ENCODE data around the gene KRT75.

- TF ChIP-seq, protein P1, sequence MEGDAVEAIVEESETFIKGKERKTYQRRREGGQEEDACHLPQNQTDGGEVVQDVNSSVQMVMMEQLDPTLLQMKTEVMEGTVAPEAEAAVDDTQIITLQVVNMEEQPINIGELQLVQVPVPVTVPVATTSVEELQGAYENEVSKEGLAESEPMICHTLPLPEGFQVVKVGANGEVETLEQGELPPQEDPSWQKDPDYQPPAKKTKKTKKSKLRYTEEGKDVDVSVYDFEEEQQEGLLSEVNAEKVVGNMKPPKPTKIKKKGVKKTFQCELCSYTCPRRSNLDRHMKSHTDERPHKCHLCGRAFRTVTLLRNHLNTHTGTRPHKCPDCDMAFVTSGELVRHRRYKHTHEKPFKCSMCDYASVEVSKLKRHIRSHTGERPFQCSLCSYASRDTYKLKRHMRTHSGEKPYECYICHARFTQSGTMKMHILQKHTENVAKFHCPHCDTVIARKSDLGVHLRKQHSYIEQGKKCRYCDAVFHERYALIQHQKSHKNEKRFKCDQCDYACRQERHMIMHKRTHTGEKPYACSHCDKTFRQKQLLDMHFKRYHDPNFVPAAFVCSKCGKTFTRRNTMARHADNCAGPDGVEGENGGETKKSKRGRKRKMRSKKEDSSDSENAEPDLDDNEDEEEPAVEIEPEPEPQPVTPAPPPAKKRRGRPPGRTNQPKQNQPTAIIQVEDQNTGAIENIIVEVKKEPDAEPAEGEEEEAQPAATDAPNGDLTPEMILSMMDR (IDR thresholded peaks at IDR 0.05; ENCODE audit: low read depth, low read length): no peak
- no peak for TF ChIP-seq EZH2phosphoT487 (IDR thresholded peaks at IDR 0.05; ENCODE audit: low read depth)
Measured at GRCh38 chr12:52413782-52414345, 20.3 kb downstream of the KRT75 start.

Data from OCI-LY3 (cell line).